ENCODE results near the gene BMP7. TPM values are rescaled to one million over a fixed set of nuclear protein-coding genes. Genes with fewer than 3 reads are reported as not detected.

Gene BMP7
- total and polyA plus RNA-seq, 2 of the 13 experiments (the other 11 are each of a cell fraction or from before 2014, with no cell fraction given) = not detected

- TF ChIP-seq SATB2 (CRISPR knock-in tag; IDR thresholded peaks at IDR 0.05) (no peak), ZNF549 (CRISPR knock-in tag; IDR thresholded peaks at IDR 0.05) (no peak), ZBTB44 (CRISPR knock-in tag; IDR thresholded peaks at IDR 0.05) (no peak), KLF13 (CRISPR knock-in tag; IDR thresholded peaks at IDR 0.05) (no peak), ZNF740 (CRISPR knock-in tag; IDR thresholded peaks at IDR 0.05) (no peak), BORCS8-MEF2B (CRISPR knock-in tag; IDR thresholded peaks at IDR 0.05) (no peak), NR3C1 (CRISPR knock-in tag; IDR thresholded peaks at IDR 0.05) (no peak), ZNF598 (CRISPR knock-in tag; IDR thresholded peaks at IDR 0.05; ENCODE audit: borderline replicate concordance) (no peak), ZNF260 (CRISPR knock-in tag; IDR thresholded peaks at IDR 0.05; ENCODE audit: borderline replicate concordance, low read depth) (no peak), PCBP2 (optimal IDR thresholded peaks at IDR 0.05; ENCODE audit: low read depth, low read length, poor library complexity, severe bottlenecking) (no peak), GABPA (IDR thresholded peaks at IDR 0.05; ENCODE audit: low read depth, low read length) (no peak), GABPA (CRISPR knock-in tag; IDR thresholded peaks at IDR 0.05; ENCODE audit: low read depth) (no peak), PHF21A (CRISPR knock-in tag; IDR thresholded peaks at IDR 0.05) (peak; percentile 67), ZNF383 (CRISPR knock-in tag; IDR thresholded peaks at IDR 0.05; ENCODE audit: borderline replicate concordance) (no peak), AHR (CRISPR knock-in tag; IDR thresholded peaks at IDR 0.05) (no peak), ZNF83 (CRISPR knock-in tag; IDR thresholded peaks at IDR 0.05; ENCODE audit: borderline replicate concordance) (no peak), ZNF691 (CRISPR knock-in tag; IDR thresholded peaks at IDR 0.05; ENCODE audit: borderline replicate concordance, low read depth) (no peak), SRSF4 (IDR thresholded peaks at IDR 0.05; ENCODE audit: low read depth, low read length, poor library complexity, severe bottlenecking) (no peak), THAP11 (CRISPR knock-in tag; IDR thresholded peaks at IDR 0.05) (no peak), ATF4 (CRISPR knock-in tag; IDR thresholded peaks at IDR 0.05) (peak in 1 of 2 experiments; percentile 47; a peak in 1 of 4 replicates), ZNF292 (CRISPR knock-in tag; IDR thresholded peaks at IDR 0.05; ENCODE audit: borderline replicate concordance, low read depth) (no peak), ATF7-NPFF (CRISPR knock-in tag; IDR thresholded peaks at IDR 0.05; ENCODE audit: low read depth) (no peak), ZBTB49 (CRISPR knock-in tag; IDR thresholded peaks at IDR 0.05; ENCODE audit: borderline replicate concordance) (no peak), ZNF20 (CRISPR knock-in tag; IDR thresholded peaks at IDR 0.05) (no peak)
Measured at GRCh38 chr20:57263801-57264792, 2.3 kb downstream of the BMP7 start (continued).
